ENCODE results near the gene OR8G5. TPM values are rescaled to one million over a fixed set of nuclear protein-coding genes. Genes with fewer than 3 reads are reported as not detected.

OR8G5 gene, protein sequence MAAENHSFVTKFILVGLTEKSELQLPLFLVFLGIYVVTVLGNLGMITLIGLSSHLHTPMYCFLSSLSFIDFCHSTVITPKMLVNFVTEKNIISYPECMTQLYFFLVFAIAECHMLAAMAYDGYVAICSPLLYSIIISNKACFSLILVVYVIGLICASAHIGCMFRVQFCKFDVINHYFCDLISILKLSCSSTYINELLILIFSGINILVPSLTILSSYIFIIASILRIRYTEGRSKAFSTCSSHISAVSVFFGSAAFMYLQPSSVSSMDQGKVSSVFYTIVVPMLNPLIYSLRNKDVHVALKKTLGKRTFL
- total RNA-seq, result not detected in 3 replicates

DNA sequence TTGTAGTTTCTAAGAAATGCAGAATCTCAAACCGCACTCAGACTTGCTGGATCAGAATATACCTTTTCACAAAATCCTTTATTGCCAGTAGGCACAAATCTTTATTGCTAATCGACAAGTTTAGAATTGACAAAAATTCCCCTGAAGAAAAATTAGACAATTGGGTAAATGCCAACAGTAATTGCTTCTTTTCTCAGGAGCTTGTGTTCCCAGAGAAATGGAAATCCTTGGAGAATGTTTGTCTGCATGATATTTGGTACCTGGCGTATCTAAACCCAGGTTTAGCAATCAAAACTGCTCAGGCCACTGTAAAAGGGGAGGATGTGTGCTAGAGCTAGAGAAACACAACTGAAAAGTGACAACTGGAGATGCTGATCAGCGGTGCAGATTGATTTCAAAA lies at the start of gene OR8G5:
Gene OR8G5 (plus strand): TSS at position 301 of the 400 bp plus-strand sequence. CDS start 8,556 bp downstream, outside the sequence.
- Mint-ChIP-seq H3K9me3 (no peaks in the 10 kb centered on the region), H3K27ac (no peak within 1 kb of the TSS), H3K36me3 (no peaks in the 10 kb centered on the region), H3K4me1 (no peaks in the 10 kb centered on the region), H3K4me3 (no peak within 1 kb of the TSS), H3K27me3 (ENCODE audit: low read depth) (peaks cover 18% of the 10 kb centered on the region)
- TF ChIP-seq, protein P1, sequence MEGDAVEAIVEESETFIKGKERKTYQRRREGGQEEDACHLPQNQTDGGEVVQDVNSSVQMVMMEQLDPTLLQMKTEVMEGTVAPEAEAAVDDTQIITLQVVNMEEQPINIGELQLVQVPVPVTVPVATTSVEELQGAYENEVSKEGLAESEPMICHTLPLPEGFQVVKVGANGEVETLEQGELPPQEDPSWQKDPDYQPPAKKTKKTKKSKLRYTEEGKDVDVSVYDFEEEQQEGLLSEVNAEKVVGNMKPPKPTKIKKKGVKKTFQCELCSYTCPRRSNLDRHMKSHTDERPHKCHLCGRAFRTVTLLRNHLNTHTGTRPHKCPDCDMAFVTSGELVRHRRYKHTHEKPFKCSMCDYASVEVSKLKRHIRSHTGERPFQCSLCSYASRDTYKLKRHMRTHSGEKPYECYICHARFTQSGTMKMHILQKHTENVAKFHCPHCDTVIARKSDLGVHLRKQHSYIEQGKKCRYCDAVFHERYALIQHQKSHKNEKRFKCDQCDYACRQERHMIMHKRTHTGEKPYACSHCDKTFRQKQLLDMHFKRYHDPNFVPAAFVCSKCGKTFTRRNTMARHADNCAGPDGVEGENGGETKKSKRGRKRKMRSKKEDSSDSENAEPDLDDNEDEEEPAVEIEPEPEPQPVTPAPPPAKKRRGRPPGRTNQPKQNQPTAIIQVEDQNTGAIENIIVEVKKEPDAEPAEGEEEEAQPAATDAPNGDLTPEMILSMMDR (IDR thresholded peaks at IDR 0.05; ENCODE audit: unreplicated experiment), result no peak
- no peak for DNase-seq (ENCODE audit: low spot score in 2 of 2, unreplicated experiment in 2 of 2)

DNA sequence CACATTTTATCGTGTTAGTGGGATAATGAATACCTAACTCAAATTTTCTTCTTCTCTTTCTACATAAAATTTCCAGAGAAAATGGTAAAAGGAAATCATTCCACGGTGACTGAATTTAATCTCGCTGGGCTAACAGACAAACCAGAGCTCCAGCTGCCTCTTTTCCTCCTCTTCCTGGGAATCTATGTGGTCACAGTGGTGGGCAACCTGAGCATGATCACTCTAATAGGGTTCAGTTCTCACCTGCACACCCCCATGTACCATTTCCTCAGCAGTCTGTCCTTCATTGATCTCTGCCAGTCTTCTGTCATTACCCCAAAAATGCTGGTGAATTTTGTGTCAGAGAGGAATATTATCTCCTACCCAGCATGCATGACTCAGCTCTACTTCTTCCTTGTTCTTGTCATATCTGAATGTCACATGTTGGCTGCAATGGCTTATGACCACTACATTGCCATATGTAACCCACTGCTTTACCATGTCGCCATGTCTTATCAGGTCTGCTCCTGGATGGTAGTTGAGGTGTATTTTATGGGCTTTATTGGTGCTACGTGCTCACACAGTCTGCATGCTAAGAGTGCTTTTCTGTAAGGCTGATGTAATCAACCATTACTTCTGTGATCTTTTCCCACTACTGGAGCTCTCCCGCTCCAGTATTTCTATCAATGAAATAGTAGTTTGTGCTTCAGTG lies 48.9 kb upstream of the OR8G5 start:
- Mint-ChIP-seq H3K27me3 (ENCODE audit: low read depth) (peaks cover 5% of the 10 kb centered on the region), H3K36me3 (no peaks in the 10 kb centered on the region), H3K9me3 (no peaks in the 10 kb centered on the region), H3K4me3 (no peak overlapping the region), H3K4me1 (no peaks in the 10 kb centered on the region), H3K27ac (no peak overlapping the region)
- TF ChIP-seq, protein P1 (IDR thresholded peaks at IDR 0.05; ENCODE audit: unreplicated experiment), result no peak
- DNase-seq (ENCODE audit: low spot score in 2 of 2, unreplicated experiment in 2 of 2), result no peak

DNA sequence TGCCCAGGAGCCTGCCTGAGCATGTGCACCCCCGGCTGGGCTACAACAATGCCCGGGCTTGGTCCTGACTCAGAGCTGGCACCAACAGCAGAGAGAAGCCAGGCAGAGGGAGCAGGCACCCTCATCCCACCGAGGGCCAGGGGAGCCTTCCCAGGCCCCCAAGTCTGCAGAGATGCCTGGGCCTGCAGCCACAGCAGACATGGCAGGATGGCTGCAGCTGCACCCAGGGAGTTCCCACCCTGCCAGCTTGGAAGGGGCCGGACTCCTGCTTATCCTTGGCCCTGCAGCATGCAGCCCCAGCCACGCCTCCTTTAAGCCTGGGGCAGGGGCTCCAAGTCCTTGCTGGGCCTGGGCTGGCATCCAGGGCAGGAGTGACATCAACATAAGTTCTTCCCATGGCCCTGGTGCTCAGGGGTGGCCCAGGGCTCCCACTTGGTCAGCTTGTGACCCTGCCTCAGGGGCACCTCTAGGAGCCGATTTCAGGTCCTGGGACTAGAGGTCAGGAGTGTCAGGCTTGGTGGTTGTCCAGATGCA lies 46.3 kb upstream of the OR8G5 start:
- no peak overlapping the region for H3K27ac Mint-ChIP-seq
- DNase-seq (ENCODE audit: low spot score in 2 of 2, unreplicated experiment in 2 of 2), result no peak
- no peak overlapping the region for H3K4me3 Mint-ChIP-seq
- H3K36me3 Mint-ChIP-seq, result no peaks in the 10 kb centered on the region
- no peaks in the 10 kb centered on the region for H3K4me1 Mint-ChIP-seq
- H3K27me3 Mint-ChIP-seq (ENCODE audit: low read depth), result peaks cover 12% of the 10 kb centered on the region
- H3K9me3 Mint-ChIP-seq, result no peaks in the 10 kb centered on the region
- TF ChIP-seq, protein P1 (IDR thresholded peaks at IDR 0.05; ENCODE audit: unreplicated experiment), result no peak

DNA sequence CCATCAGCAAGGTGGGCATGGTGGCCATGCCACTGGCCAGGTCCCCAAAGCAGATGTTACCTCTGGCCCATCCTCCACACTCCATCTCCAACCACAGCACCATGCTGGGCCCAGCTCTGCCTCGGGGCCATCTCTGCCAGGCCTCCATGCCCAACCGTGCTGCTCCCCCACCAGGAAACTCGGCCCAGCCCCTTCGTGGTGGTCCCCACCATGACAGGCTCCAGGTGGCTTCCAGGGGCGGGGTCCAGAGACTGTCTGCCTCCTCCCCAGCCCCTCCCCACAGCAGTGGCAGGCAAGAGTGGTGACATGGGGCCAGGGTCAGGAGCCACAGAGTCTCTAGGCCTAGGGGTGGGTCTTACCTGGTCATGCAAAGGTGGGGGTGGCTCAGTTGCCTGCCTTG lies 45.8 kb upstream of the OR8G5 start:
- DNase-seq (ENCODE audit: low spot score in 2 of 2, unreplicated experiment in 2 of 2), result no peak
- Mint-ChIP-seq H3K27me3 (ENCODE audit: low read depth) (peaks cover 15% of the 10 kb centered on the region), H3K4me1 (no peaks in the 10 kb centered on the region), H3K36me3 (no peaks in the 10 kb centered on the region), H3K4me3 (no peak overlapping the region), H3K9me3 (no peaks in the 10 kb centered on the region), H3K27ac (no peak overlapping the region)
- TF ChIP-seq, protein P1 (IDR thresholded peaks at IDR 0.05; ENCODE audit: unreplicated experiment), result no peak

DNA sequence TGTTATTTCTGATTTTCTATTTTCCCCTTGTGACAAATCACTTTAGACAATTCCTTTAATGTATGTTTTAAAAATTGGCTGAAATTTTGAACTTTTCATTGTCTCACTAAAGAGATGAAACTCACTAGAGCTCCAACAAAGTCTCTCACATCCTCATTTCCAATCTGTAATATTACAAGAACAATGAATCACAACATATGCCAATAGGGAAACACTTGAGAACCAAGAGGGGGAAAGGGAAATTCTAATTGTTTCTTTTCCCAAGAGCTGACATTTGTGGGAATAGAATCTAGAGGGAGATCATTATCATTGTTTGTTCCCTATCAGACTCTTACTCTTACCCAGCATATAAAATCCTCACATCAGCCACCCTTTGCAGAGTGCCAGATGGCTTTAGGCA lies 44.9 kb upstream of the OR8G5 start:
- Mint-ChIP-seq H3K9me3 (no peaks in the 10 kb centered on the region), H3K27me3 (ENCODE audit: low read depth) (peaks cover 16% of the 10 kb centered on the region), H3K36me3 (no peaks in the 10 kb centered on the region), H3K27ac (no peak overlapping the region), H3K4me1 (no peaks in the 10 kb centered on the region), H3K4me3 (no peak overlapping the region)
- TF ChIP-seq, protein P1 (IDR thresholded peaks at IDR 0.05; ENCODE audit: unreplicated experiment), result no peak
- DNase-seq (ENCODE audit: low spot score in 2 of 2, unreplicated experiment in 2 of 2), result no peak

Data from mesothelial cell of epicardium (in vitro differentiated cells).